ENCODE data around the gene MDM1. TPM values are rescaled to one million over a fixed set of nuclear protein-coding genes. Genes with fewer than 3 reads are reported as not detected.

MDM1 gene
- total RNA-seq, 2 donors from 2014 or later: 7.7 to 12.0 TPM

DNA sequence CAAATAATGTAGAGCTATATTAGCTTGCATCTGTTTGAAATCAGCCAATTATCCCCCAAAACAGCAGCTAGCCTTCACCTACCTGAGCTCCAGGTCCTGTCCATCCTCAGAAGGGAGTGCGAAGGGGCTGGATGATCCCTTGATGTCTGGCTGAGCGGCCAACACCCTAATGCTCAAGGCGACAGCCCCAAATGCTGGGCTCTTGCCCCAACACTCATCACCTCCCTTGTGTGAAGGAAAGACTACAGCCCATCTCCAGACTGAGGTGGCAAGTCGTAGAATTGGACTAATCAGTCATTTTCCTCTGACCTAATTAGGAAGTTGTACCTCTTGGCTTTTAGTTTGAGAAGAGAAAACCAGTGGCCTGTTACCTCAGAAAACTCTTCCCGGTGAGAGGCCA is 16.3 kb upstream of the MDM1 start:
- DNase-seq: no peak
- H3K27ac ChIP-seq: no peak overlapping the region
- intact Hi-C loops (cut with DNase I): no loop called here
- no peaks in the 10 kb centered on the region for H3K36me3 ChIP-seq
- no peak overlapping the region for H3K4me3 ChIP-seq
- no peaks in the 10 kb centered on the region for H3K27me3 ChIP-seq
- H3K9ac ChIP-seq (ENCODE audit: low read depth in 2 of 2, low read length in 2 of 2): no peak overlapping the region
- H3K4me1 ChIP-seq: no peaks in the 10 kb centered on the region
- TF ChIP-seq CTCF (IDR thresholded peaks at IDR 0.05): no peak
- H3K9me3 ChIP-seq: no peaks in the 10 kb centered on the region

DNA sequence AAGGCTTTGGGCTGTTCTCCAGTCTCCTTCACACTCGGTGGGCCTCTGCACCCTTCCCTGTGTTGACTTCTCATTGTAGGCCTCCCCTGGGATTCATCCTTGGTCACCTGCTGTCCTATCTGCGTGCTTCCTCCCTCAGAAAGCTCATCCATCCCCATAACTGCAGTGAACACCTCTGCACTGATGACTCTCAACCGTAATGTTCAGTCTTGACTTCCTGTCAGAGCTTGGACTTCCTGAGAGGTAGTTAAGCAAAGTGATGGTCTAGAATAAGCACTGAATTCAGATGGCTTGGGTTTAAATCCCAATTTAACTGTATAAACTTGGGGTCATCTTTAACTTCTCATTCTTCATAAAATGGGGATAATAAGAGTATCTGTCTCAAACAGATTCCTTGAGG is 13.6 kb upstream of the MDM1 start:
- H3K4me1 ChIP-seq: no peaks in the 10 kb centered on the region
- H3K9ac ChIP-seq (ENCODE audit: low read depth in 2 of 2, low read length in 2 of 2): no peak overlapping the region
- no peak for DNase-seq
- no peaks in the 10 kb centered on the region for H3K9me3 ChIP-seq
- no peaks in the 10 kb centered on the region for H3K36me3 ChIP-seq
- no peaks in the 10 kb centered on the region for H3K27me3 ChIP-seq
- intact Hi-C loops (cut with DNase I): no loop called here
- H3K27ac ChIP-seq: no peak overlapping the region
- no peak overlapping the region for H3K4me3 ChIP-seq
- no peak for TF ChIP-seq CTCF (IDR thresholded peaks at IDR 0.05)

DNA sequence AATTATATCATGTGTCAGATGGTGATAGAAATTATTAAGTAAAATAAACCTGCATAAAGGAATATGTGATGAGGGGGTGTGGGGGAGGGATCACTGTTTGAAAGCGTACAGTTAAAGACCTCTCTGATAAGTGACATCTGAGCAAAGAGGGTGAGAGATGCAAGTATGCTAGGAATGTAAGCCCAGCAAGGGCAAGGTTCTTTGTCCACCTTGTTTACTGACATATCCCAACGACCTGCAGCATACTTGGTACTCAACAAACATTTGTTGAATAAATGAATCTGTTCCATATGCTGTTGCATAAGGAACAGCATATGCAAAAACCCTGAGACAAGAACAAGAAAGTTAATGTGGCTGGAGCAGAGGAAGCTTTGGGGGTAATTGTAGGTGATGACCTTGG is 12.0 kb upstream of the MDM1 start:
- intact Hi-C loops (cut with DNase I): no loop called here
- no peak overlapping the region for H3K9ac ChIP-seq (ENCODE audit: low read depth in 2 of 2, low read length in 2 of 2)
- no peak for DNase-seq
- H3K4me3 ChIP-seq: no peak overlapping the region
- no peaks in the 10 kb centered on the region for H3K27me3 ChIP-seq
- no peaks in the 10 kb centered on the region for H3K9me3 ChIP-seq
- no peak overlapping the region for H3K27ac ChIP-seq
- H3K36me3 ChIP-seq: no peaks in the 10 kb centered on the region
- no peaks in the 10 kb centered on the region for H3K4me1 ChIP-seq
- no peak for TF ChIP-seq CTCF (IDR thresholded peaks at IDR 0.05)

DNA sequence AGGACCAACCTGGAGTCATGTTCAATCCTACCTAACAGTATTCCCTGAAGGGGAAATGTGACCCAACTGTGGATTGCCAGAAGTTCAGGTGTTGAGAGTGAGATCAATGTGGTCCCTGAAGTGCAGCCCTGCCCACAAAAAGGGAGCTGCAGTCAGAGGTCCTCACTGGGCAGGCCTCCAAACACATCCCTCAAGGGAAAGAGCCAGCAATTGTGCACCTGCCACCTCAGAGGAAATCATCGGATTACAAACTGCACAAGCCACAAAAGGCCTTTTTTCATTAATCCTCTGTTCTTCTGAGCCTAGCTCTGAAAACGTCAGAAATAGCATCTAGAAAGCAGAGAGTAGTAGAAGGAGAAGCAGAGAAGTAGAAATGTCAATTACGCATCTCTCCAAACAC is 10.8 kb upstream of the MDM1 start:
- Histone ChIP-seq H3K4me1 (no peaks in the 10 kb centered on the region), H3K9ac (ENCODE audit: low read depth in 2 of 2, low read length in 2 of 2) (no peak overlapping the region), H3K4me3 (no peak overlapping the region), H3K27ac (no peak overlapping the region), H3K27me3 (no peaks in the 10 kb centered on the region), H3K36me3 (no peaks in the 10 kb centered on the region), H3K9me3 (no peaks in the 10 kb centered on the region)
- intact Hi-C loops (cut with DNase I): no loop called here
- TF ChIP-seq CTCF (IDR thresholded peaks at IDR 0.05): no peak
- DNase-seq: no peak

DNA sequence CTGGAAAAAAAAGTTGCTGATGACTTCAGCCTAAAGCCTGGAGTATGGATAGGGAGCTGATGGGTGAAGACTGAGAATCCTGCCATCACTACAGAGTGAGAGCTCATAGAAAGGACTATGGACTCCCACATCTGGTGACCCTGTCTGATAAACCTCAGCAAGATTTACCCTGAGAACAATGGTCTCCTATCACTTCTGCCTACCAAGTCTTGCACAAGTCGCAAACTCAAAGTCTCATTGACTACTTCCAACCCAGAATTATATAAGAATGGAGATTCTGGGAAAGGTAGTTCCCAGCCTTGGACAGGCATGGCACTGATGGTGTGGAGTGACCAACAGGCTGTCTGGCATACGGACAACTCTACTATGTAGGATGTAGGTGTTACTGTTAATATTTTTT is 9.7 kb upstream of the MDM1 start:
- Histone ChIP-seq H3K27ac (no peak overlapping the region), H3K4me1 (no peaks in the 10 kb centered on the region), H3K4me3 (no peak overlapping the region), H3K9me3 (no peaks in the 10 kb centered on the region), H3K27me3 (no peaks in the 10 kb centered on the region), H3K36me3 (no peaks in the 10 kb centered on the region), H3K9ac (ENCODE audit: low read depth in 2 of 2, low read length in 2 of 2) (no peak overlapping the region)
- intact Hi-C loops (cut with DNase I): no loop called here
- no peak for TF ChIP-seq CTCF (IDR thresholded peaks at IDR 0.05)
- DNase-seq: no peak
